HG03571 (cell line): ENCODE data around the gene POLR2A.

ENCODE experiments used
- ATAC-seq: cut with Tn5 transposase; IDR thresholded peaks from one replicate; pipeline ENCODE4 v1.9.1; 2021; ENCODE audit not compliant: unreplicated experiment

The POLR2A gene

GRCh38 chr17:7484067-7484918 is at the start of gene POLR2A:
Gene POLR2A, plus strand, starts transcription at chr17:7484366.
- ATAC-seq, result peak; percentile 51

- peak; percentile 17 for ATAC-seq
Measured at GRCh38 chr17:7435676-7436555, 48.2 kb upstream of the POLR2A start.

- no peak for ATAC-seq
Measured at GRCh38 chr17:7436556-7437368, 47.4 kb upstream of the POLR2A start.

DNA sequence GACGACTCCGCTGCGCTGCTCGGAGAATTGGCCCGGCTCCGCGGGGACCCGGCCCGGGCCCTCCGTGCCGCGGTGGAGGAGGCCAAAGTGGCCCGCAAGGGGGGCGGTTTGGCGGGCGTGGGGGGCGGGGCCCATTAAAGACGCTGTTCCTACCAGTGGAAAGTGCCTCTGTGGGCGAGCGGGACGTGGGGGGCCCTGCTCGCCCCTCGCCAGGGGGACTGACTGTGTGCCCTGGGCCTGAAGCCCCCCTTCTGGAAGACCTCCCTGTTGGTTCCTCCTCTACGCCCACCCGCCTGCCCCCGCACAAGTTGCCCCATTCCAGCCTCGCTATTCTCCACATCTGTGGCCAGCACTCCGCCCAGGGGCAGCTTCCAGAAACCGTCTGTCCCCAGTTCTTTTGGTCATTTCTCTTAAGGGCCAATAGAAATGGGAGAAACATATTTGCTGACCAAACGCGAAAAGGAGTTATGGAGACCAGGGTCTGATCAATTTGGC is 46.8 kb upstream of the POLR2A start:
- no peak for ATAC-seq

DNA sequence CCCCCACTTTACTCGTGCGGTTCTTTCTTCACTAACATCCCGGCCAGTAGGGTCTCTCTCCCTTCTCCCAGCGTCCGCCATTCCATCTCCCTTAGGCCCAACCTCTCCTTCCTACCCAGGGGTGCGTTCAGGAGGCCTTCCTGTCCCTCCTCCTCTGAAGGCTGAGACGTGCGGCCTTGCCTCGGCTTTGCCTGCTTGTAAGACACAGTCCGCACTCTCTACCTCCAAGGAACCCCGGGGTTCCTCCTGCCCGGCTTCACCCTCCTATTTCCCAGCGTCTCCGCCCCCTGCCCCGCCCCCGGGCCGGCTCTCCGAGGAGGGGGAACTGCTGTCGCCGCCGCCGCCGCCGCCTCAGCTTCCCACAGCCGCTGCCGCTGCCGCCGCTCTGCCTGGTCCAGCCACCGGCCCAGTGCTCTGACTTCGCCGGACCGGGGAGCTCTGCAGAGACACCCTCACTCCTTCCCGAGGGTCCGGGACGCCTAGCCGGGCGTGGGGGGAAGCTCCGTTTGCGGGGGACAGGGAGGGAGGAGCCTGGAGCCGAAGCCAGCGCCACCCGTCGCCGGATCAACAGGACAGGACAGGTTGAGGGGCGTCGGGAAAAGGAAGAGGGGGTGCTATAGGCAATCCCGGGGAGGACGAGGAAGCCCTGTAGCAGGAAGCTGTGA is 46.1 kb upstream of the POLR2A start:
- ATAC-seq, result no peak

DNA sequence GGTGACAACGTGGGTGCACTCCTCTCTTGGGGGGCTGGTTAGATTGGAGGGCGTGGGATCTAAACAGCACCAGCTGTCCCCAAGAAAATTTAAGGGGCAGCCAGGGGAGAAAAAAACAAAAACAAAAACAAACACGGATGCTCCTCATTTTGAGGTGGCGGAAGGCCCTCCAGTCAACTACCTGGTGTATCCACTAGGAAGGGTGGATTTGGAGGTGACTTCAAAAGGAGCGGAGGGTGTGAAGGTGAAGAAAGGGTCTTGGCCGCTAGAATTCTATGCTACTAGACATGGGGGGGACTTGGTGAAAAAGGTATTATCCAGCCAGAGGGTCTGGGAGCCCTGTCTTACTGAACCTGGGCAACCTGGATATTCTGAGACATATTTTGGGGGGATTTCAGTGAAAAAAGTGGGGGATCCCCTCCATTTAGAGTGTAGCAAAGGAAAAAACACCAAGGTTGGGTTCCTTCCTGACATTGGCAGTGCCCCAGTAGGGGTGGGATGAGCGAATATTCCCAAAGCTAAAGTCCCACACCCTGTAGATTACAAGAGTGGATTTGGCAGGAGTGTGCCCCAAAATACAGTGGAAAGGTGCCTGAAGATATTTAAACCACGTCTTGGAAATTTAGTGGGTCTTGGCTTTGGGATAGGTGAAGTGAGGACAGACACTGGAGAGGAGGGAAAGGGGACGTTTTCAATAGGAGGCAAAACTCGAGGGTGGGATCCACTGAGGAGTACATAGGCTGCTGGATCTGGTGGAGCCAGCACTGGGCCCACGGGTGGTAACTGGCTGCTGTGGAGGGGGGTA is 45.3 kb upstream of the POLR2A start:
- no peak for ATAC-seq

DNA sequence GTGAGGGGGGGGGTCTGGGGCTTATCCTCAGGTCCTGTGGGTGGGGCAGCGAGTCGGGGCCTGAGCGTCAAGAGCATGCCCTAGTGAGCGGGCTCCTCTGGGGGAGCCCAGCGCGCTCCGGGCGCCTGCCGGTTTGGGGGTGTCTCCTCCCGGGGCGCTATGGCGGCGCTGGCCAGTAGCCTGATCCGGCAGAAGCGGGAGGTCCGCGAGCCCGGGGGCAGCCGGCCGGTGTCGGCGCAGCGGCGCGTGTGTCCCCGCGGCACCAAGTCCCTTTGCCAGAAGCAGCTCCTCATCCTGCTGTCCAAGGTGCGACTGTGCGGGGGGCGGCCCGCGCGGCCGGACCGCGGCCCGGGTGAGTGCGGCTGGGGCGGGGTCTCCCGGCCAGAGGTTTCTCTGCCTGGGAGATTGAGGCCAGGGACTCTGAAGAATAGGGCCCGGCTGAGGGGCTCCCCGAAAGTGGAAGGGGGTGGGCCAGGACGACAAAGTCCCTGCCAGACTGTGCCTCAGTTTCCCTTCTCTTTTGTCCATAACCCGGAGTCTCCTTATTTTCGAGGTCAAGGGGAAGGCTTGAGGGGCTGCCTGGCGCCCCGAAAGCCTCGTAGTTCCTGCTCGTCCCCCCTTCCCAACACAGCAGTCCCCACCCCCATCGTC is 44.6 kb upstream of the POLR2A start, which contains the start of gene FGF11:
Gene FGF11 (plus strand): TSS at position 51 of the 651 bp plus-strand sequence. CDS start 109 bp downstream, at position 160.
- no peak for ATAC-seq

DNA sequence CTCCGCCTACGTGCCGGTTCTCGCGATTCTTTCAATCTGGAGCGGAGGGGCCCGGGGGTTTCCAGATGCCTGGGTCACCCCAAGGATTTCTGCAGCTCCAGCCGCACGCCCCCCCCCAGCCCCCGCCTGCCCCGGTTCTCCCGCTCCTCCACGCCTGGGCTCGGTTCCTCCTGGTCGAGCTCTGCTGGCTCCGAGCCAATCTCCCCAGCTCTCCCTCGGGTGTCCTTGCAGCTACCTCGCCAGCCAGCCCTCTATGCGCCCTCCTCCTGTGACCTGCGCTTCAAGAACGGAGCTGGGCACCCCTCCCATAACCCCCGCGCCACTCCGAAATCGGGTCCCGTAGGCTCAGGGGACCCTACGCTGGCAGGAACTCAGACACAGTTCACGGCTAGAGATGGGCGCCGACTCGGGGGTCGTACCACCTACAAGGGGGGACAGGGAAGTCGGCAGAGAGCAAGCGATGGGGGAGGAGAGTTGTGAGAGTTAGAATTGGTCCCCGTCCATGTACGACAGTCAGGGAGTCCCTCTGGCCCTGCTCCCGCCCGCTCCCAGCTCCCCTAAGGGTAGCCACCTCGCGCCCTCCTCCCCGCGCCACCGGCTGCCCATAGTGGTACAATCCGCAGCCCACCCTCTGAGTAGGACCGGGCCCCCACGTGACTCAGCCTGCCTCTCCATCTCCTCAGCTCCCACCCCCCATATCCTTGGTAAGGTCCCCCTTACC is 43.9 kb upstream of the POLR2A start:
- no peak for ATAC-seq

DNA sequence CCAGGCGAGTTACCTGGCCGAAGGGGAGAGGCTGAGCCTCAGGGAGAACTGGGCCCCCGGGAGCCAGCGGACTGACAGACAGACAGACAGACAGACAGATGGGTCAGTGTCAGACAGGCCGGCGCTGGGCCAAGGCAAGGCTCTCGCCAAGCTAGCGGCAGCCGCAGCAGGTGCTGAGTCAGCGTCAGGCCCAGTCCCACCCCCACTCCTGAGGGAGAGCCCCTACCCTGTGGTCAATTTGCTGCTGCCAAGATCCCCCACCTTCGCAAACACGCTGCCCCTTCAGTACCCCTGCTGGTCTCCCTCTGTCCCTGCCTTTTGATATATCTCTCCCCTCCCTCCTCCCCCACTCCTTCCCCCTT is 43.4 kb upstream of the POLR2A start:
- no peak for ATAC-seq

GRCh38 chr17:7441266-7441665 is 42.9 kb upstream of the POLR2A start:
- ATAC-seq, result no peak

DNA sequence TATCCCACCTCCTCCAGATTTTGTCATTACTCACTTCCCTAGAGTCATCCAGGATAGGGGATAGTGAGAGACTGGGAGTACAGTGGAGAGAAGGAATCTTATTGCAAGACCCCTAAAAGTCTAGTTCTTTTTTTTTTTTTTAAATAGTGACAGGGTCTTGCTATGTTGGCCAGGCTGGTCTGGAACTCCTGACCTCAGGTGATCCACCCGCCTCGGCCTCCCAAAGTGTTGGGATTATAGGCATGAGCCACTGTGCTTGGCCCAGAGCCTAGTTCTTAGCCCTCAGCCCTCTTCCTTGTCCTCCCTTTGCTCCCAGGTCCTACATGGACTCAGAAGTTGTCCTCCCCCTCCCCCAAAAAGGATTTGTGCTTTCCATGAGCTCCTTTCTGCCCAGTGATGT is 42.0 kb upstream of the POLR2A start:
- no peak for ATAC-seq

DNA sequence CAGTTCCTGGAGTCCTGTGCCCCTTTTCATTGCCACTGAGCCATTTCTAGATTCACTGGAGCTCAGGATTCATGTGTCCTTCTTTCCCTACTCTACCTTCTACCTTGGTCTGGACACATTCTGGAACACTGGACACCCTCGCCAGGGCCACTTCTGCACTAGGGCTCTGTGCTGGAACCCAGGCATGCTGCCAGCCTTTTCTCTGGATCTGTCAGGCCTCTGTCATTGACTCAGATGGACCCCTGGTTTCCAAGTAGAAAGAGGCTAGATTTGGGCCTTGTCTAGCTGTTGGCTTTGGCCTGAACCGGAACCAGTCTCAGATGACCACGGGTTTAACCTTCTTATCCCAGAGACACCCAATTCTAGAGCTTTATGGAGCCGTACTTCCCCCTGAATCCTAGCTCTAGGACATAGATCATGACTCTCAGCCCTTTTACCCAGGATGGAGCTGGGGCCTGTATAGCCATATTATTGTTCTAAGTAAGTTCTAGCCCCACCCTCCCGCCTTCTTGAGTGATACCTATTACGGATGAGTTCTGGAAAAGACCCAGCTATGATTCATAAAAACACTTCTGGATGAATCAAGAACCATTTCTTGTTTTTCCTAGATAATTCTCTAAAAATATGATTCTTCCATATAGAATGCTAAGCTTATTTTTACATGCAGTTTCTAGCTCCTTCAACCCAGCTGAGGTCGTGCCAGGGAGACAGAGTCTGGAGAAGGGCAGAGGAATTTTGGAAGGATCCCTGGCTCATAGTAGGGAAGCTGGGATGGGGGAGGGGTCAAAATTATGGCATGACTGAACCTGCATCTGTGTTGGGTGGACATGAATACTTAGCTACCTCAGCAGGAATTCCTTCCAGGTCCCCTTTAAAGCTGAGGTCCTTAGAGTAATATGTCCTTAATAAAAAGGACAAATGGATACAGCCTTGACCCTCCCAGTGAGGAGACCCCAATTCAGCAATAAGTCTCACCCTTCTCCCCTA is 40.4 kb upstream of the POLR2A start:
- ATAC-seq, result no peak

- ATAC-seq, result no peak
Measured at GRCh38 chr17:7444682-7445618, 39.2 kb upstream of the POLR2A start, which contains the start of gene CHRNB1. Gene CHRNB1, plus strand, starts transcription at chr17:7445061. Its CDS starts 67 bp downstream, at chr17:7445128.

DNA sequence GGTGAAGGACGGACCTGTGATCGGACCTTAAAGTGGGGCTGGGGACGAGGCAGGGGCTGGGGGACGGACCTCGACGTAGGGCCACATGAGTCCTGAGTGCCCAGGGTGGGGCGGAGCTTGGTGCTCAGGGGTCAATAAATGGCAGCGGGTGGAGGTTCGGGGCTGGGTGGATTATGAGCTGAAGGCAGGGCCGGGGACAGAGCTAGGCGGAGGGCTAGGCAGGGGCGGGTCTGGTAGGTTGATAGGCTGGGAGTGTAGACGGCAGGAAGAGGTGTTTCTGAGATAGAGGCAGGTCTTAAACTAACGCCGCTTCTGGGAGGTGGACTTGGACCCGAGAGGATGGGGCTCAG is 38.6 kb upstream of the POLR2A start:
- ATAC-seq, result no peak

GRCh38 chr17:7448461-7448860 is 35.7 kb upstream of the POLR2A start:
- no peak for ATAC-seq

- ATAC-seq, result no peak
Measured at GRCh38 chr17:7459961-7460545, 24.1 kb upstream of the POLR2A start.
